T follicular helper cell (primary cell): ENCODE data around the gene KIRREL2.
"Not testable (repeated sequence)": the region's sequence is repeated elsewhere in the genome, so short reads cannot be mapped to it uniquely, and the experiment has no call there.

Experiments used
- DNase-seq: peaks from one replicate; pipeline ENCODE4 v3.0.0-alpha.2; 2020; ENCODE audit warnings: low read depth

KIRREL2 gene

DNA sequence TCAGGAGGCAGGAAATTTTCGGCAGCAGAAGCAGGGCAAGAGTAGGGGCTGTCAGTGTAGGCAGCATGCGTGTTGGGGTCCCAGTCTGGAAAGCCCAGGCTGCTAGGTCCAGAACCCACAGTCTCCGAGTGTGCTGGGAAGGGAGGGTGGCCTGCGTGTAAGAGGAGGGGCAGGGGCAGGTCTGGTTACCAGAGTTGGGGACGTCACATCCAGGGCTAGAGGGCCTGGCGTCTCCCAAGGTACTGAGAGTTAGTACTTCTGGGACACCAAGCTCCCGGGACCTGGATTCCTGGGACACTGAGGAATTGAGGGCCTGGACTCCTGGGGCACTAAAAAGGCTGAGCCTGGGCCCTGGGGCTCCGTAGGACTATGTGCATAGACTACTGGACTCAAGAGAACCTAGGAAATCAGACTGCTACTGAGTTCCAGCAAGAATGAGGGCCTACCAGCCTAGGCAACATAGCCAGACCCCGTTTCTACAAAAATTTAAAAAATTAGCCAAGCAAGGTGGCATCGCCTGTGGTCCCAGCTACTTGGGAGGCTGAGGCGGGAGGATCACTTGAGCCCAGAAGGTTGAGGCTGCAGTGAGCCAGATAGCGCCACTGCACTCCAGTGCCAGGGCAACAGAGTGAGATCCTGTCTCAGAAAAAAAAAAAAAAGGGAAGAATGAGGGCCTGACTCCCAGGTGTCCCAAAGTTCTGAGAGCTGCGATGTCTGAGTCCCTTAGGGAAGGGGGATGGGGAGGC lies 41.2 kb downstream of the KIRREL2 start:
- DNase-seq, result no peak

- DNase-seq, result no peak
These were observed 41.7 kb downstream of the KIRREL2 start for GRCh38 chr19:35898499-35898809.

GRCh38 chr19:35899547-35900214 lies 43.0 kb downstream of the KIRREL2 start:
- peak; percentile 84 for DNase-seq

- DNase-seq, result no peak
These were observed 44.4 kb downstream of the KIRREL2 start for GRCh38 chr19:35901055-35901644.

GRCh38 chr19:35901854-35902661 lies 45.3 kb downstream of the KIRREL2 start, which contains the start of gene HCST:
TSS of gene HCST (plus strand) at chr19:35902529. CDS start at chr19:35902594, 65 bp downstream.
- peak; percentile 47 for DNase-seq

GRCh38 chr19:35902870-35903475 lies 46.3 kb downstream of the KIRREL2 start:
- no peak for DNase-seq

DNA sequence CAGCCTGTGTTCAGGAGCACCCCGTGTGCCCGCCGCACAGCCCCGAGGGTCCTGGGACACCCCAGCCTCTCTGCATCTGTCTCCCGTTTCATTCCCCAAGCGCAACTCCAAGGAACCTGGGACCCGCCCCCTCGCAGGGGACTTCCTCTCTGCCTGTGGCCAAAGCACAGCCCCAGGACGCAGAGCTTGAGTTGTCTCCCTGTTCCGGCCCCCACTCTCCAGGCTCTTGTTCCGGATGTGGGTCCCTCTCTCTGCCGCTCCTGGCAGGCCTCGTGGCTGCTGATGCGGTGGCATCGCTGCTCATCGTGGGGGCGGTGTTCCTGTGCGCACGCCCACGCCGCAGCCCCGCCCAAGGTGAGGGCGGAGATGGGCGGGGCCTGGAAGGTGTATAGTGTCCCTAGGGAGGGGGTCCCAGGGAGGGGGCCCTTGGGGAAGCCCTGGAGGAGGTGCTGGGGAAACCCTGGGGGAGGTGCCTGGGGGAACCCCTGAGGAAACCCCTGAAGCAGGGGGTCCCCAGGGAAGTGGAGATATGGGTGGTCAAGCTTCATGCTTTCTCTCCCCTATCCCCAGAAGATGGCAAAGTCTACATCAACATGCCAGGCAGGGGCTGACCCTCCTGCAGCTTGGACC lies 47.0 kb downstream of the KIRREL2 start:
- peak; percentile 80 for DNase-seq

GRCh38 chr19:35904311-35905068 lies 47.8 kb downstream of the KIRREL2 start:
- no peak for DNase-seq

- no peak for DNase-seq
These were observed 48.5 kb downstream of the KIRREL2 start for GRCh38 chr19:35905178-35905727.

DNA sequence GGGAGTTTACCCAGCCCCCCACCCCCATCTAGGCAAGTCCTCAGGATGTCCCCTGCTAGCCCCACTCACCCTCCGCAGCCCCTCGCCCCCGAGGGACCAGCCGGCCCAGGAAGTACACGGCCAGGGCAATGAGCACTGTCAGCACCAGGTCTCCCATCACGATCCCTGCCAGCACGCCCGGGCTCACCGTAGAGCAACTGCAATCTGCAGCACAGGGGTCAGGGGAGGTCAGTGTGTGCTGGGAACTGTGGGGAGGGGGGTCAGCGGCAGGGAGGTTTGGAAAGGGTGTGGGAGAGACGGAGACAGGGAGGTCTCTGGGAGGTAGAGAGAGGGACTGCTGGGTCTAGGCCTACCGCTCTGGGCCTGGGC lies 50.6 kb downstream of the KIRREL2 start:
- DNase-seq, result no peak

DNA sequence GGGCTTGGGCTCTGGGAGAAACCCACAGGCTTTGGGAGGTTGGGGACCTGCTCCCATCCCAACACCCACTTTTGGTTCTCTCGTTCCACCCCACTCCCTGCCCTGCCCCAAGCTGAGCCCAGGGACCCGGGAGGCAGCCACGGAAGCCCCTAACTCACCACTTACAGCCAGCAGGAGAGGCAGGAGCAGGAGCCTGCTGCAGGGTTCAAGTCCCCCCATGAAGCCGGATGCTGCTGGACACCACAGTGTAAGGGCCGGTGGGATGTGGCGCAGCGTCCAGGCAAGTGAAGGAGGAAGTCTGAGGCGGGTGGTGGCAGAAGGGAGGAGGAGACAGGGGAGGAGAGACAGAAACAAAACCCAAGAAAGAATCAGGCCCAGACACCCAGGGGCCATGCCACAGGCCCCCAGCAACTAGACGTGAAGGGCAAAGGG lies 51.3 kb downstream of the KIRREL2 start, which contains the start of gene TYROBP:
Gene TYROBP, minus strand, starts transcription at position 286 of the 432 bp plus-strand sequence. Its CDS starts 67 bp downstream, at position 219.
- no peak for DNase-seq

DNA sequence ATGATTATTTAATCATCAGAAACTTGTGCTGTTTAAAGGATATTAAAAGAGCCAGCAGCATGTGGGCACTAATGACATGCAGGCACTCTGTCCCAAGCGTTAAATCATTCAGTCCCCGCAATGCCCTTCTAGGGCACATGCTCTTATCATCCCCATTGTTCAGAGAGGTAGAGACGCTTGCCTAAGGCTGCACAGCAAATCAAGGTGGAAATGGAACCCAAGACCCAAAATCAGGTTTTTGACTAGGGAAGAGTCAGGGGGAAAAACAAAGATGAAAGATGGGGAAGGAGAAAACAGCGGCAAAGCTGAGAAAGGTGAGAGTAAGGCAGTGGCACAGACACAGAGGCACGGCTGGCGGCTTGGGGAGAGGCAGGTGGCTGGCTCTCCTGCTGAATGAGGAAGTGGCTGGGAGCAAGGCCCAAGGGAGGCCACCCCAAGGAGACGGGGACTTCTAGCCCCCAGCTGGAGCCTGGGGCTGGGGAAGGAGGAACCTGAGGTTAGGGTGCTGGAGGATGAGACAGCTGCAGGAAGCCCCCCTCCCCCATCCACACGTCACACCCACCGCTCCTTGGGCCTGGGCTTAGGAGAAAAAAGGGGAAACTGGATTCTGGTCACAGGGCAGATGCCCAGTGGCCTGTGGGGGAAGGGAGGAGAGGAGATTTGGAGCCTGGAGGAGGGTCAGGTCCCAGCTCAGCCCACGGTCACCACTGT lies 52.4 kb downstream of the KIRREL2 start:
- no peak for DNase-seq

GRCh38 chr19:35909684-35910035 lies 52.9 kb downstream of the KIRREL2 start:
- no peak for DNase-seq

DNA sequence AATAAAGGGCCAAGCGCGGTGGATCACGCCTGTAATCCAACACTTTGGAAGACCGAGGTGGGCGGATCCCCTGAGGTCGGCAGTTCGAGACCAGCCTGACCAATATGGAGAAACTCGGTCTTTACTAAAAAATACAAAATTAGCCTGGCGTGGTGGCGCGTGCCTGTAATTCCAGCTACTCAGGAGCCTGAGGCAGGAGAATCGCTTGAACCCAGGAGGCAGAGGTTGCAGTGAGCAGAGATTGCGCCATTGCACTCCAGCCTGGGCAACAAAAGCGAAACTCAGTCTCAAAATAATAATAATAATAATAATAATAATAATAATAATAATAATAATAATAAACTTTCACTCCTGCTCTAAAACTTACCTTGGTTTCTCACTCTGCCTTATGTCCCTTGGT lies 53.6 kb downstream of the KIRREL2 start:
- not testable (repeated sequence) for DNase-seq

DNA sequence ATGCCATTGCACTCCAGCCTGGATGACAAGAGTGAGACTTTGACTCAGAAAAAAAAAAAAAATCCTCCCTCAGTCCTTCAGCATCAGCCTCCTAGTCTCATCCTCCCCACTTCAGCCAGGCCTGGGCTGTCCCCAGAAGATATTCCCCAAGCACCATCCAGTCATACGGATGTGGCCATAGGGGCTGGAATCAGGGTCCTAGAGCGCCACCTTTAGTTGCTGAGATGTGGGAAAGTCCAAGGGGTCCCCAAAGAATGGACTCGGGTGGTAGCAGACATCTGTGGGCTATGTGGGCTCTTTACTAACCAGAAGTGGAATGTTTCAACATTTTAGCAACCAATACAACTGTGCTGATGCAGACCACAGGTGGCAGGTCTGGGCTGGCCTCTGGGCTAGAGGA lies 54.5 kb downstream of the KIRREL2 start:
- DNase-seq, result no peak

DNA sequence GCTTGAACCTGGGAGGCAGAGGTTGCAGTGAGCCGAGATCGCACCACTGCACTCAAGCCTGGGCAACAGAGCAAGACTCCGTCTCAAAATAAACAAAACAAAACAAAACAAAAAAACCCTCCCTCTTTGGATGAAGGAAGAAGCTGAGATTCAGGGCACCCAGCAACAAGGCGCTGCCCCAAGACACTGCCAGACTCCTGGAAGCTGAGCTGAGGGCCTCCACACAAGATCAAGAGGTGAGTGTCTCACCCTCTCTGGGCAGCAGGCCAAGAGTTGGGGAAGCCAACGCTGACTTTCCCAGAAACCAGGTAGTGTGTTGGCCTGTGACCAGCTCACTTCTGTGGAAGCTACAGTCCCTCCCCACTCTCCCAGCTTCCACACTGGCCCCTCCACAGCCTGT lies 55.1 kb downstream of the KIRREL2 start:
- DNase-seq, result no peak

- no peak for DNase-seq
These were observed 56.9 kb downstream of the KIRREL2 start for GRCh38 chr19:35913589-35913988.

DNA sequence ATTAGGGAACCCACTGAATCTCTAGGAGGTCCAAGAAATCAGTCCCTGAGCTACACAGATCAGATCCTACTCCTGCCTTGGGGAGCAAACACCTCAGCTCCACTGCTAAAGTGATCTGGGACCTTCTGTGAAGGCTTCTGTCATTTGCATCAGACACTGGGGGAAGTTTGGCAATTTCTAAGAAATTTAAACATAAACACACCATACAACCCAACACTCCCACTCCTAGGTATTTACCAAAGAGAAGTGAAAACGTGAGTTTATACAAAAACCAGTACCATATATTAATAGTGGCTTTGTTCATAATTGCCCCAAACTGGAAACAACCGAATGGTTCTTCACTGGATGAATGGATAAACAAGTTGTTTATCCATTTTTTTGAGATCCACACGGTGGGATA lies 58.7 kb downstream of the KIRREL2 start:
- DNase-seq, result no peak
